ENCODE measurements around the gene ATP4B.

ATP4B gene

GRCh38 chr13:113602291-113602988, 55.6 kb downstream of the ATP4B start:
- Mint-ChIP-seq H3K9me3 (no peaks in the 10 kb centered on the region), H3K27ac (ENCODE audit: low read depth) (peak overlapping the region; percentile 79)

GRCh38 chr13:113601166-113602070, 56.6 kb downstream of the ATP4B start:
- H3K4me3 Mint-ChIP-seq: no peak overlapping the region
- H3K27me3 Mint-ChIP-seq: no peaks in the 10 kb centered on the region
- H3K27ac Mint-ChIP-seq (ENCODE audit: low read depth): peak overlapping the region; percentile 79
- DNase-seq (ENCODE audit: low spot score in 2 of 2): no peak
- ATAC-seq (replicated peaks; ENCODE audit: extremely low read depth, poor library complexity, severe bottlenecking): no peak
- no peaks in the 10 kb centered on the region for H3K9me3 Mint-ChIP-seq
- peaks cover 36% of the 10 kb centered on the region for H3K4me1 Mint-ChIP-seq
- peaks cover 5% of the 10 kb centered on the region for H3K36me3 Mint-ChIP-seq (ENCODE audit: insufficient read depth)

More at GRCh38 chr13:113602291-113602988, 55.6 kb downstream of the ATP4B start:
- H3K4me1 Mint-ChIP-seq: peaks cover 38% of the 10 kb centered on the region
- H3K27me3 Mint-ChIP-seq: no peaks in the 10 kb centered on the region
- no peak for ATAC-seq (replicated peaks; ENCODE audit: extremely low read depth, poor library complexity, severe bottlenecking)
- H3K36me3 Mint-ChIP-seq (ENCODE audit: insufficient read depth): peaks cover 5% of the 10 kb centered on the region
- H3K4me3 Mint-ChIP-seq: no peak overlapping the region
- no peak for DNase-seq (ENCODE audit: low spot score in 2 of 2)

DNA sequence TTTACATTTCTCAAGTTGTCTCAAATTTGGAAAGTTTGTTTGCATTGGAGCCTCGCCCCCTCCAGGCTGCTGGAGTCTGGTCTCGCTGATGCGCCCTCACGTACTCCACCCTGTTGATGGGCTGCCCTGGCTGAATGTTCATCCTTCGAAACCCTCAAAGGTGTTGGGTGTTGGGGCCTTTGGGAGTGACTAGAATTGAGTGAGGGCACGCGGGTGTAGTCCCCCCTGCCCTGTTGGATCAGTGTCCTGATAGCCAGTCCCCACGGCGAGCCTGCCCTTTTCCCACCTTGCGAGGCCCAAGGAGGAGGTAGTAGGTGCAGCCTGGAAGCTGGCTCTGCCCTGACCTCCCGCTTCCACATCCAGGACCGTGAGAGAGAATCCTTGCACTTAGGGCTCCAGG, 58.6 kb downstream of the ATP4B start:
- H3K36me3 Mint-ChIP-seq (ENCODE audit: insufficient read depth): peaks cover 5% of the 10 kb centered on the region
- peaks cover 27% of the 10 kb centered on the region for H3K4me1 Mint-ChIP-seq
- H3K27ac Mint-ChIP-seq (ENCODE audit: low read depth): no peak overlapping the region
- H3K9me3 Mint-ChIP-seq: no peaks in the 10 kb centered on the region
- H3K4me3 Mint-ChIP-seq: no peak overlapping the region
- no peaks in the 10 kb centered on the region for H3K27me3 Mint-ChIP-seq
- ATAC-seq (replicated peaks; ENCODE audit: extremely low read depth, poor library complexity, severe bottlenecking): no peak
- no peak for DNase-seq (ENCODE audit: low spot score in 2 of 2)

All from central memory CD8-positive, alpha-beta T cell (primary cell).